ENCODE data around the gene AKR1B1. TPM values are rescaled to one million over a fixed set of nuclear protein-coding genes. Genes with fewer than 3 reads are reported as not detected.

AKR1B1 gene
- total and polyA plus RNA-seq, 2 of the 13 experiments (the other 11 are each of a cell fraction or from before 2014, with no cell fraction given) = 89.9 to 133 TPM

DNA sequence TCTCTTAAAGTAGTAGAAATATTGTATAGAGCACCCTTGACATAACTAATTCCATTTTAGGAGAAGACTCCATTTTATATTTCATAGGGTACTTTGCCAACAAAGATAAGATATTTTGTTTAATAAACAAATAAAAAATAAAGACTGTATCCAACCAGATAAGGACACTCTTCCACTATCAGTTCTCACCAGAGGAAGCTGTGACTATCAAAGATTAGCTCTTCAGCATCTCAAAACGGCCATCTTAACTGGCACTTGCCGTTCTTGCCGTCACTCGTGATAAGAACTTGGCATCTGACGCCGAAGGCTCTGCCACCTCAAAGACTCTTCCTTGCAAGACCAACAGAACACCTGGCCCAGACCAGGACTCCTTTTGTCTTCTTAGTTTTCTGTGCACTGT is 26.3 kb upstream of the AKR1B1 start:
- H3K4me2 ChIP-seq (ENCODE audit: low read depth, low read length) = no peak overlapping the region
- DNase-seq (ENCODE audit: low spot score) (no peak), FAIRE-seq (no peak), ATAC-seq (no peak)
- WGBS (ENCODE audit: low lambda C conversion rate) = 65% methylated on average over 6 of the region's 6 CpGs
- peaks cover 11% of the 10 kb centered on the region for H3K4me1 ChIP-seq (ENCODE audit: insufficient read depth, low read length)
- no peak overlapping the region for H2AFZ ChIP-seq (ENCODE audit: low read length)
- TF ChIP-seq, protein P1, sequence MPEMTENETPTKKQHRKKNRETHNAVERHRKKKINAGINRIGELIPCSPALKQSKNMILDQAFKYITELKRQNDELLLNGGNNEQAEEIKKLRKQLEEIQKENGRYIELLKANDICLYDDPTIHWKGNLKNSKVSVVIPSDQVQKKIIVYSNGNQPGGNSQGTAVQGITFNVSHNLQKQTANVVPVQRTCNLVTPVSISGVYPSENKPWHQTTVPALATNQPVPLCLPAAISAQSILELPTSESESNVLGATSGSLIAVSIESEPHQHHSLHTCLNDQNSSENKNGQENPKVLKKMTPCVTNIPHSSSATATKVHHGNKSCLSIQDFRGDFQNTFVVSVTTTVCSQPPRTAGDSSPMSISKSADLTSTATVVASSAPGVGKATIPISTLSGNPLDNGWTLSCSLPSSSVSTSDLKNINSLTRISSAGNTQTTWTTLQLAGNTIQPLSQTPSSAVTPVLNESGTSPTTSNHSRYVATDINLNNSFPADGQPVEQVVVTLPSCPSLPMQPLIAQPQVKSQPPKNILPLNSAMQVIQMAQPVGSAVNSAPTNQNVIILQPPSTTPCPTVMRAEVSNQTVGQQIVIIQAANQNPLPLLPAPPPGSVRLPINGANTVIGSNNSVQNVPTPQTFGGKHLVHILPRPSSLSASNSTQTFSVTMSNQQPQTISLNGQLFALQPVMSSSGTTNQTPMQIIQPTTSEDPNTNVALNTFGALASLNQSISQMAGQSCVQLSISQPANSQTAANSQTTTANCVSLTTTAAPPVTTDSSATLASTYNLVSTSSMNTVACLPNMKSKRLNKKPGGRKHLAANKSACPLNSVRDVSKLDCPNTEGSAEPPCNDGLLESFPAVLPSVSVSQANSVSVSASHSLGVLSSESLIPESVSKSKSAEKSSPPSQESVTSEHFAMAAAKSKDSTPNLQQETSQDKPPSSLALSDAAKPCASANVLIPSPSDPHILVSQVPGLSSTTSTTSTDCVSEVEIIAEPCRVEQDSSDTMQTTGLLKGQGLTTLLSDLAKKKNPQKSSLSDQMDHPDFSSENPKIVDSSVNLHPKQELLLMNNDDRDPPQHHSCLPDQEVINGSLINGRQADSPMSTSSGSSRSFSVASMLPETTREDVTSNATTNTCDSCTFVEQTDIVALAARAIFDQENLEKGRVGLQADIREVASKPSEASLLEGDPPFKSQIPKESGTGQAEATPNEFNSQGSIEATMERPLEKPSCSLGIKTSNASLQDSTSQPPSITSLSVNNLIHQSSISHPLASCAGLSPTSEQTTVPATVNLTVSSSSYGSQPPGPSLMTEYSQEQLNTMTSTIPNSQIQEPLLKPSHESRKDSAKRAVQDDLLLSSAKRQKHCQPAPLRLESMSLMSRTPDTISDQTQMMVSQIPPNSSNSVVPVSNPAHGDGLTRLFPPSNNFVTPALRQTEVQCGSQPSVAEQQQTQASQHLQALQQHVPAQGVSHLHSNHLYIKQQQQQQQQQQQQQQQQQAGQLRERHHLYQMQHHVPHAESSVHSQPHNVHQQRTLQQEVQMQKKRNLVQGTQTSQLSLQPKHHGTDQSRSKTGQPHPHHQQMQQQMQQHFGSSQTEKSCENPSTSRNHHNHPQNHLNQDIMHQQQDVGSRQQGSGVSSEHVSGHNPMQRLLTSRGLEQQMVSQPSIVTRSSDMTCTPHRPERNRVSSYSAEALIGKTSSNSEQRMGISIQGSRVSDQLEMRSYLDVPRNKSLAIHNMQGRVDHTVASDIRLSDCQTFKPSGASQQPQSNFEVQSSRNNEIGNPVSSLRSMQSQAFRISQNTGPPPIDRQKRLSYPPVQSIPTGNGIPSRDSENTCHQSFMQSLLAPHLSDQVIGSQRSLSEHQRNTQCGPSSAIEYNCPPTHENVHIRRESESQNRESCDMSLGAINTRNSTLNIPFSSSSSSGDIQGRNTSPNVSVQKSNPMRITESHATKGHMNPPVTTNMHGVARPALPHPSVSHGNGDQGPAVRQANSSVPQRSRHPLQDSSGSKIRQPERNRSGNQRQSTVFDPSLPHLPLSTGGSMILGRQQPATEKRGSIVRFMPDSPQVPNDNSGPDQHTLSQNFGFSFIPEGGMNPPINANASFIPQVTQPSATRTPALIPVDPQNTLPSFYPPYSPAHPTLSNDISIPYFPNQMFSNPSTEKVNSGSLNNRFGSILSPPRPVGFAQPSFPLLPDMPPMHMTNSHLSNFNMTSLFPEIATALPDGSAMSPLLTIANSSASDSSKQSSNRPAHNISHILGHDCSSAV (CRISPR knock-in tag; IDR thresholded peaks at IDR 0.05; ENCODE audit: borderline replicate concordance) = no peak
- TF ChIP-seq PHB2 (IDR thresholded peaks at IDR 0.05; ENCODE audit: partially characterized antibody) (no peak), SP5 (CRISPR knock-in tag; IDR thresholded peaks at IDR 0.05; ENCODE audit: borderline replicate concordance, low read depth) (no peak), ZNF749 (CRISPR knock-in tag; IDR thresholded peaks at IDR 0.05; ENCODE audit: borderline replicate concordance) (no peak), ZNF256 (CRISPR knock-in tag; conservative IDR thresholded peaks at IDR 0.05) (no peak), ZBTB38 (CRISPR knock-in tag; IDR thresholded peaks at IDR 0.05) (no peak), PAF1 (CRISPR knock-in tag; IDR thresholded peaks at IDR 0.05) (no peak), PITX1 (CRISPR knock-in tag; IDR thresholded peaks at IDR 0.05) (no peak), HOXA5 (CRISPR knock-in tag; IDR thresholded peaks at IDR 0.05) (no peak), ZNF761 (CRISPR knock-in tag; conservative IDR thresholded peaks at IDR 0.05) (no peak), DMAP1 (CRISPR knock-in tag; IDR thresholded peaks at IDR 0.05) (no peak), ZNF124 (CRISPR knock-in tag; IDR thresholded peaks at IDR 0.05) (no peak), GATA4 (IDR thresholded peaks at IDR 0.05; ENCODE audit: borderline replicate concordance, low read depth) (no peak), CCAR2 (optimal IDR thresholded peaks at IDR 0.05; ENCODE audit: low read depth, low read length) (no peak), KDM5A (IDR thresholded peaks at IDR 0.05; ENCODE audit: borderline replicate concordance, low read length) (no peak), RBM39 (IDR thresholded peaks at IDR 0.05; ENCODE audit: low read depth, low read length, poor library complexity, severe bottlenecking) (no peak), IKZF4 (CRISPR knock-in tag; IDR thresholded peaks at IDR 0.05; ENCODE audit: borderline replicate concordance, low read depth, not compliant biosample characterization) (no peak)
- H3K9me3 ChIP-seq (ENCODE audit: low read length) = no peaks in the 10 kb centered on the region
- BruUV-seq (replicated peaks) = no TSS peak
- no peaks in the 10 kb centered on the region for H3K36me3 ChIP-seq (replicated peaks in 1 of 2; ENCODE audit: control insufficient read depth in 1 of 2, insufficient read depth in 2 of 2, low read length in 2 of 2)
- no peak overlapping the region for H3K9ac ChIP-seq (ENCODE audit: insufficient read depth, low read depth, low read length)
- H3K79me2 ChIP-seq (ENCODE audit: insufficient read depth, low read length) = no peaks in the 10 kb centered on the region
- no peak overlapping the region for H3K27ac ChIP-seq (ENCODE audit: extremely low read length, insufficient read depth, low read length)
- 0 out of 5 replicates have a peak, but pooled peaks cover 0 to 3% of the 10 kb centered on the region in 2 experiments for H3K27me3 ChIP-seq (ENCODE audit: control insufficient read depth in 1 of 2, insufficient read depth in 2 of 2, low read length in 2 of 2)
- ChIA-PET CTCF (ENCODE audit: low intra/inter-chr PET ratio, low total read pairs) (no interaction called here), POLR2A (no interaction called here)
- no peak overlapping the region for H3K4me3 ChIP-seq (replicated peaks in 1 of 3; ENCODE audit: insufficient read depth in 1 of 3, low read depth in 2 of 3, low read length in 3 of 3)
- no peaks in the 10 kb centered on the region for H4K20me1 ChIP-seq (ENCODE audit: insufficient read depth, low read length)
- in situ Hi-C loops (cut with HindIII; ENCODE audit: extremely low pct_ligation_motif_present, low pct_unique_long_range_greater_than_20kb) (no loop called here), intact Hi-C loops (cut with micrococcal nuclease; ENCODE audit: unreplicated experiment) (no loop called here)

Measured in HepG2 (cell line).